ENCODE measurements around the gene TMEM39A.

TMEM39A gene

GRCh38 chr3:119418641-119419040 is 44.8 kb downstream of the TMEM39A start:
- DNase-seq (ENCODE audit: low spot score), result no peak
- H3K14ac ChIP-seq (ENCODE audit: low read length), result no peak overlapping the region

GRCh38 chr3:119417771-119418512 is 45.5 kb downstream of the TMEM39A start:
- Histone ChIP-seq H2AFZ (ENCODE audit: low read length) (no peak overlapping the region), H3K4ac (ENCODE audit: low read length) (no peak overlapping the region), H2AK5ac (ENCODE audit: low read depth, low read length) (no peak overlapping the region), H3K4me1 (ENCODE audit: control insufficient read depth in 2 of 2, insufficient read depth in 1 of 2, low read depth in 1 of 2, low read length in 2 of 2) (no peaks in the 10 kb centered on the region), H3K27ac (replicated peaks; ENCODE audit: low read length) (no peak overlapping the region), H3K4me3 (ENCODE audit: low read length in 2 of 2) (no peak overlapping the region), H3K79me1 (ENCODE audit: low read depth, low read length) (no peaks in the 10 kb centered on the region), H3K9ac (ENCODE audit: low read depth, low read length, poor library complexity) (no peak overlapping the region), H2BK15ac (ENCODE audit: low read length) (no peak overlapping the region), H3K27me3 (ENCODE audit: control insufficient read depth in 3 of 3, insufficient read depth in 3 of 3, low read depth in 1 of 3, low read length in 3 of 3) (no peaks in the 10 kb centered on the region), H2BK120ac (ENCODE audit: low read depth, low read length) (no peak overlapping the region), H3K14ac (ENCODE audit: low read length) (no peak overlapping the region), H3K36me3 (replicated peaks in 1 of 2; ENCODE audit: control insufficient read depth in 2 of 2, insufficient read depth in 2 of 2, low read length in 2 of 2) (no peaks in the 10 kb centered on the region), H2BK12ac (ENCODE audit: low read length) (no peak overlapping the region), H3K9me3 (replicated peaks in 1 of 2; ENCODE audit: control insufficient read depth in 2 of 2, insufficient read depth in 1 of 2, low read depth in 1 of 2, low read length in 2 of 2) (no peaks in the 10 kb centered on the region), H3K23ac (ENCODE audit: low read depth, low read length, poor library complexity) (no peak overlapping the region), H2BK5ac (ENCODE audit: low read length) (no peak overlapping the region), H4K91ac (ENCODE audit: low read depth, low read length, poor library complexity) (no peak overlapping the region), H3K4me2 (ENCODE audit: insufficient read depth, low read length, poor library complexity, severe bottlenecking) (no peak overlapping the region), H3K18ac (ENCODE audit: low read length) (no peak overlapping the region), H4K8ac (ENCODE audit: low read depth, low read length) (no peak overlapping the region)
- DNase-seq (ENCODE audit: low spot score), result no peak
- no CpG with 5 or more reads among the region's 8 CpGs for WGBS, 2 donors (ENCODE audit: extremely low coverage in 2 of 2, insufficient read length in 2 of 2, insufficient replicate concordance in 1 of 2)

More at GRCh38 chr3:119418641-119419040, 44.8 kb downstream of the TMEM39A start:
- Histone ChIP-seq H3K18ac (ENCODE audit: low read length) (no peak overlapping the region), H3K9ac (ENCODE audit: low read depth, low read length, poor library complexity) (no peak overlapping the region), H2AFZ (ENCODE audit: low read length) (no peak overlapping the region), H3K79me1 (ENCODE audit: low read depth, low read length) (no peaks in the 10 kb centered on the region), H3K36me3 (replicated peaks in 1 of 2; ENCODE audit: control insufficient read depth in 2 of 2, insufficient read depth in 2 of 2, low read length in 2 of 2) (no peaks in the 10 kb centered on the region), H3K23ac (ENCODE audit: low read depth, low read length, poor library complexity) (no peak overlapping the region), H3K27me3 (ENCODE audit: control insufficient read depth in 3 of 3, insufficient read depth in 3 of 3, low read depth in 1 of 3, low read length in 3 of 3) (no peaks in the 10 kb centered on the region), H2BK15ac (ENCODE audit: low read length) (no peak overlapping the region), H2BK120ac (ENCODE audit: low read depth, low read length) (no peak overlapping the region), H4K91ac (ENCODE audit: low read depth, low read length, poor library complexity) (no peak overlapping the region), H4K8ac (ENCODE audit: low read depth, low read length) (no peak overlapping the region), H3K4me3 (ENCODE audit: low read length in 2 of 2) (no peak overlapping the region), H3K4me2 (ENCODE audit: insufficient read depth, low read length, poor library complexity, severe bottlenecking) (no peak overlapping the region), H3K4ac (ENCODE audit: low read length) (no peak overlapping the region), H3K4me1 (ENCODE audit: control insufficient read depth in 2 of 2, insufficient read depth in 1 of 2, low read depth in 1 of 2, low read length in 2 of 2) (no peaks in the 10 kb centered on the region), H3K9me3 (replicated peaks in 1 of 2; ENCODE audit: control insufficient read depth in 2 of 2, insufficient read depth in 1 of 2, low read depth in 1 of 2, low read length in 2 of 2) (no peaks in the 10 kb centered on the region), H2AK5ac (ENCODE audit: low read depth, low read length) (no peak overlapping the region), H2BK12ac (ENCODE audit: low read length) (no peak overlapping the region), H2BK5ac (ENCODE audit: low read length) (no peak overlapping the region), H3K27ac (replicated peaks; ENCODE audit: low read length) (no peak overlapping the region)

- Histone ChIP-seq H2AK5ac (ENCODE audit: low read depth, low read length) (no peak overlapping the region), H3K4me3 (ENCODE audit: low read length in 2 of 2) (no peak overlapping the region), H2AFZ (ENCODE audit: low read length) (no peak overlapping the region), H3K4ac (ENCODE audit: low read length) (no peak overlapping the region), H2BK15ac (ENCODE audit: low read length) (no peak overlapping the region), H3K14ac (ENCODE audit: low read length) (no peak overlapping the region), H3K4me1 (ENCODE audit: control insufficient read depth in 2 of 2, insufficient read depth in 1 of 2, low read depth in 1 of 2, low read length in 2 of 2) (no peaks in the 10 kb centered on the region), H3K79me1 (ENCODE audit: low read depth, low read length) (no peaks in the 10 kb centered on the region), H3K9ac (ENCODE audit: low read depth, low read length, poor library complexity) (no peak overlapping the region), H3K23ac (ENCODE audit: low read depth, low read length, poor library complexity) (no peak overlapping the region), H3K18ac (ENCODE audit: low read length) (no peak overlapping the region), H2BK120ac (ENCODE audit: low read depth, low read length) (no peak overlapping the region), H3K4me2 (ENCODE audit: insufficient read depth, low read length, poor library complexity, severe bottlenecking) (no peak overlapping the region), H2BK5ac (ENCODE audit: low read length) (no peak overlapping the region), H3K9me3 (replicated peaks in 1 of 2; ENCODE audit: control insufficient read depth in 2 of 2, insufficient read depth in 1 of 2, low read depth in 1 of 2, low read length in 2 of 2) (no peaks in the 10 kb centered on the region), H3K27ac (replicated peaks; ENCODE audit: low read length) (no peak overlapping the region), H4K91ac (ENCODE audit: low read depth, low read length, poor library complexity) (no peak overlapping the region), H3K36me3 (replicated peaks in 1 of 2; ENCODE audit: control insufficient read depth in 2 of 2, insufficient read depth in 2 of 2, low read length in 2 of 2) (no peaks in the 10 kb centered on the region), H4K8ac (ENCODE audit: low read depth, low read length) (no peak overlapping the region), H2BK12ac (ENCODE audit: low read length) (no peak overlapping the region), H3K27me3 (ENCODE audit: control insufficient read depth in 3 of 3, insufficient read depth in 3 of 3, low read depth in 1 of 3, low read length in 3 of 3) (no peaks in the 10 kb centered on the region)
- WGBS, 2 donors (ENCODE audit: extremely low coverage in 2 of 2, insufficient read length in 2 of 2, insufficient replicate concordance in 1 of 2), result no CpG with 5 or more reads among the region's 1 CpG
- no peak for DNase-seq (ENCODE audit: low spot score)
These were observed 46.5 kb downstream of the TMEM39A start for GRCh38 chr3:119416873-119417272.

- peak overlapping the region; percentile 50 for H2AFZ ChIP-seq (ENCODE audit: low read length)
- no peaks in the 10 kb centered on the region for H3K27me3 ChIP-seq (ENCODE audit: control insufficient read depth in 3 of 3, insufficient read depth in 3 of 3, low read depth in 1 of 3, low read length in 3 of 3)
- H3K18ac ChIP-seq (ENCODE audit: low read length), result no peak overlapping the region
- H3K4me2 ChIP-seq (ENCODE audit: insufficient read depth, low read length, poor library complexity, severe bottlenecking), result no peak overlapping the region
- no peak overlapping the region for H4K91ac ChIP-seq (ENCODE audit: low read depth, low read length, poor library complexity)
- H2BK12ac ChIP-seq (ENCODE audit: low read length), result no peak overlapping the region
- no peaks in the 10 kb centered on the region for H3K4me1 ChIP-seq (ENCODE audit: control insufficient read depth in 2 of 2, insufficient read depth in 1 of 2, low read depth in 1 of 2, low read length in 2 of 2)
- no peak overlapping the region for H4K8ac ChIP-seq (ENCODE audit: low read depth, low read length)
- H3K27ac ChIP-seq (replicated peaks; ENCODE audit: low read length), result no peak overlapping the region
- H3K14ac ChIP-seq (ENCODE audit: low read length), result no peak overlapping the region
- peak overlapping the region; percentile 25 for H2AK5ac ChIP-seq (ENCODE audit: low read depth, low read length)
- H3K4me3 ChIP-seq (ENCODE audit: low read length in 2 of 2), result no peak overlapping the region
- H3K4ac ChIP-seq (ENCODE audit: low read length), result no peak overlapping the region
- H2BK15ac ChIP-seq (ENCODE audit: low read length), result no peak overlapping the region
- WGBS, 2 donors (ENCODE audit: extremely low coverage in 2 of 2, insufficient read length in 2 of 2, insufficient replicate concordance in 1 of 2), result no CpG with 5 or more reads among the region's 7 CpGs
- H2BK120ac ChIP-seq (ENCODE audit: low read depth, low read length), result no peak overlapping the region
- H2BK5ac ChIP-seq (ENCODE audit: low read length), result no peak overlapping the region
- no peak overlapping the region for H3K9ac ChIP-seq (ENCODE audit: low read depth, low read length, poor library complexity)
- DNase-seq (ENCODE audit: low spot score), result no peak
- H3K36me3 ChIP-seq (replicated peaks in 1 of 2; ENCODE audit: control insufficient read depth in 2 of 2, insufficient read depth in 2 of 2, low read length in 2 of 2), result no peaks in the 10 kb centered on the region
- H3K9me3 ChIP-seq (replicated peaks in 1 of 2; ENCODE audit: control insufficient read depth in 2 of 2, insufficient read depth in 1 of 2, low read depth in 1 of 2, low read length in 2 of 2), result no peaks in the 10 kb centered on the region
- no peak overlapping the region for H3K23ac ChIP-seq (ENCODE audit: low read depth, low read length, poor library complexity)
- H3K79me1 ChIP-seq (ENCODE audit: low read depth, low read length), result no peaks in the 10 kb centered on the region
These were observed 49.7 kb downstream of the TMEM39A start for GRCh38 chr3:119413603-119414280.
